Ramos (cell line): ENCODE results near the gene ZDHHC1.

Experiments
- in situ Hi-C: fragments of 300-500 bp; cut with MboI; formaldehyde crosslinking; loops from one replicate; pipeline ENCODE4 v1.14.3; 2022; ENCODE audit warnings: low sequenced_read_pairs; ENCODE audit not compliant: unreplicated experiment

Gene ZDHHC1

DNA sequence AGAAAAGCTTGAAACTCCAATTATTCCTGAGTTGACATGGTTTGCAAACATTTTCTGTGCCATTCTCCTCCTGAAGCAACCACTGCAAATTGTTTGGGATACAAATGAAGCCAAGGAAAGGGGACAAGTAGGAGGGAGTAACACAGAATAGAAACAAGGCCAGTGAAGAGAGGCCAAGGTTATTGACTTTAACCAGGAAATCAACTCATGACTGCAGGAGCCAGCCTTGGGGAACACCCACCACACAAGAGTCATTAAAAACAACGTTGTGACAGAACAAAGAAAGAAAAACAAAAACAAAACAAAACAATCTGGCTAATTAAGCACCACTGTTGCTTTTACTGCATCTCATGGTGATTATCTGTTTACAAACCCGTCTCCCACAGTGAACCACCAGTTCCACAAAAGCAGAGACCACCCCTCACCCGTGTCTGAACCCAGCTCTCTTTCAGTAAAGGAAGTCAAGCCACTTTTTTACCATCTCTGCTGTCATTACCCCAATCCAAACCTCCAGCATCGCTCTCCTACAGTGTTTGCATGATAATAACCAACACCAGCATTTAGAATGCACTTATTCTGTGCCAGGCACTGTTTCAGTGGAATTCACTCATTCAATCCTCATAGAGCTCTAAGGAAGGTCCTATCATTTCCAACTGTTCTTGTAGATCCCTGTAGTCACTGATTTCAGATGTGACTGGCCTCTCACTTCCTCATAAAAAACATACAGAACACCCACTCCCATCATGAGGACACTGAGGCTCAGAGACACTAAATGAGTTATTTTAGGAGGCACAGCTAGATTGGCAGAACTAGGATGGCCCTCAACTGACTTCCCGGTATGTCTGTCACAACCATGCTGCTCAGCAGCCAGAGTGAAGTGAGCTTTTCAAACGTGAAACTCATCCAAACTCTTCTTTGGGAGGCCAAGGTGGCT is 2.0 kb downstream of the ZDHHC1 start:
- in situ Hi-C loops = loop anchor here (25.0 kb wide), 1 partner anchor 452 kb away; the partner anchor contains the start of gene CES3

DNA sequence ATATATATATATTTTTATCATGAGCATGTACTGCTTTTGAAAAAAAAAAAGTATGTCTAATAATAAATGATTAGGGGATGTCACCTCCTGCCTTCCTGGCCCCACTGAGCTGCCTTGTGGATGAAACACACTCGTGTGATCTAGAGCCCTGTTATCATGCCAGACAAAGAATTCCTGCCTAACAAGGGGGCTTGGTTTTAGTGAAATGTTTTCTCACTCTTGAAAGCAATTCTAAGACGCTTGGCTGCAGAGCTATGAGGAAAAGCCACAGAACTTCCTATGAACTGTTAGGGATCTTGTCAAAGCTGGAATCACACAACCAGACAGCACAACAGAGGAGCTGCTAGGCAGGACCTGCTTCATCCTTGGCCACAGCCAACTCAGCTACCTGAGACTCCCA is 4.0 kb downstream of the ZDHHC1 start:
- in situ Hi-C loops = loop anchor here (25.0 kb wide), 1 partner anchor 450 kb away; the partner anchor contains the start of gene CES3

DNA sequence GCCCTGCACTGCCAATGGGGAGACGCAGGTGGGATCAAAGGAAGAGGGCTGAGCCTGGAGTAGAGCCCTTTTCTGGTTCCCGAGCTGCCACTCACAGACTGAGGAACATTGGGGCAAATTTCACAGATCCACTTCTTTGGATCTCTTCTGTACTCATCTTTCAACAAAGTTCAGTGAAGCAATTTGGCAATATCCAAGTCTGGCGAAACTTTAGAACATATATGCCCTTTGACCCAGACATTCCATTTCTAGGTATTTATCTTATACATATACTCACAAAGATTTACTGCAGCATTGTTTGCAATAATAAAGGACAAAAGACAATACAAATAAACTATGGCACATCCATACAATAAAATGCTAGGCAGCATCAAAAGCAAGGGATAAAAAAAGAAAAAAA is 4.9 kb downstream of the ZDHHC1 start:
- in situ Hi-C loops = loop anchor here (25.0 kb wide), 1 partner anchor 449 kb away; the partner anchor contains the start of gene CES3

DNA sequence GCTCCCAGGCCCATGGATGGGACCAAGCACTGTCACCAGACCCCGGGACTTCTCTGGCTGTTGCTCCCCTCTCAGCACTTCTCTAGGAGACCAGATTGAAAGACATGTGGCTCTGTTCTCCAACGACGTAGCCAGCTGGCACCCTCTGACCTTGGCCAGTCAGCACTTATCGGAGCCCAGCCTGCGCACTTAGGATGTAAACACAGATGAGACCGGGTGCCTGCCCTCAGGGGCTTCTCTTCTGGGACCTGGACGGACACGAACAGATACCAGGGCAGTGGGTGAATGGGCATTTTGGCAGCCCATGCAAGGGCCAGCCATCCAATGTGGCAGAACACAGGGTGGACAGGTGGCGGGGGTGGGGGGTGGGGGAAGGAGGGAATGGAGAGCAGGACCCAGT is 6.6 kb downstream of the ZDHHC1 start:
- in situ Hi-C loops = loop anchor here (25.0 kb wide), 1 partner anchor 447 kb away; the partner anchor contains the start of gene CES3

DNA sequence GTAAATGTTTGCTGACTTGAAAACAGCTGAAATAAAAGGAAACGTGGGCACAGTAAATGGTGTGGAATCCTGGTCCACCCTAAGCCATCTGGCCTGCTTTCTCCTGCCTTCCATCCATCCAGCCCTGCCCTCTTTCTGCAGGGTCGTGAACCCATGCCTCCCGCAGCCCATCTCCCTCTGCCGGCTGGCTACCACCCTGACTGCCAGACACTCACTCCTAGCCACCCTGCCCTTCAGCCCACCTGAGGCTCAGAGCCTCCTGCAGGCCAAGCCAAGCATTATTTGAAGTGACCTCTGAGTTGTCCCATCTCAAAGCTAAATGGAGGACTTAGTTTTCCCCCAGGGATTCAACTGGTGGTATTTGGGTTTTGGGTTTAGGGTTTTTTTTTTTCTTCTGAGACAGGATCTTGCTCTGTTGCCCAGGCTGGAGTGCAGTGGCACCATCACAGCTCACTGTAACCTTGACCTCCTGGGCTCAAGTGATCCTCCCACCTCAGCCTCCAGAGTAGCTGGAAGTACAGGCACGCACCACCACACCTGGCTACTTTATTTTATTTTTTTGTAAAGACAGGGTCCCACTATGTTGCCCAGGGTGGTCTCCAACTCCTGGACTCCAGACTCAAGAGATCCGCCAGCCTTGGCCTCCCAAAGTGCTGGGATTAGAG is 8.4 kb downstream of the ZDHHC1 start:
- in situ Hi-C loops = loop anchor here (25.0 kb wide), 1 partner anchor 446 kb away; the partner anchor contains the start of gene CES3

DNA sequence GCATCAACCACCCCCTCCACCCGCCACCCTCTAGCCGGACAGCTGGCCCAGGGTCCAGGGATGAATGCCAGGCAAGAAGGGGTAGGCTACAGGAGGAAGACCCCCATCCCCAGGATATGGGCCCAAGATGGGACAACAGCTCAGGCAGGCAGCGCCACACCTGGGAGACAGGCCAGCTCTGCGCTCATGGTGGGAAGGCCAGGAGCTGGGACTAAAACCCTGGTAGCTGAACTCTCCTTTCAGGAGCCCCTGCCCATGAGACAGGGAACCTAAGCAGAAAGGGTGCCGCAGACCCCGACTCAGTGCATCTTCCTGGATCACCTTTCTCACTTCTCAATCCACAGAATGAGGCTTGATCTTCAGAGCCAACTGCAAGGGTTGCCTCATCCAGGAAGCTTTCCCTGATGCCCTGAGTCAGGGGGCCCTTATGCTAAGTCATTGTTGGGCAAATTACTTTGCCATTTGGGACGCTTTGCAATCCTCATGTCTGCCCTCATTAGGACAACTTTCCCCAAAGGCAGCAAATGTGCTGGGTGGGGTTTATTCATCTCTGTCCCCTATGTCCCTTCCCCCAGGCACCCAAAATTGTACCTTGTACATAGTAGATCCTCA is 9.0 kb downstream of the ZDHHC1 start:
- in situ Hi-C loops = loop anchor here (25.0 kb wide), 1 partner anchor 445 kb away; the partner anchor contains the start of gene CES3

DNA sequence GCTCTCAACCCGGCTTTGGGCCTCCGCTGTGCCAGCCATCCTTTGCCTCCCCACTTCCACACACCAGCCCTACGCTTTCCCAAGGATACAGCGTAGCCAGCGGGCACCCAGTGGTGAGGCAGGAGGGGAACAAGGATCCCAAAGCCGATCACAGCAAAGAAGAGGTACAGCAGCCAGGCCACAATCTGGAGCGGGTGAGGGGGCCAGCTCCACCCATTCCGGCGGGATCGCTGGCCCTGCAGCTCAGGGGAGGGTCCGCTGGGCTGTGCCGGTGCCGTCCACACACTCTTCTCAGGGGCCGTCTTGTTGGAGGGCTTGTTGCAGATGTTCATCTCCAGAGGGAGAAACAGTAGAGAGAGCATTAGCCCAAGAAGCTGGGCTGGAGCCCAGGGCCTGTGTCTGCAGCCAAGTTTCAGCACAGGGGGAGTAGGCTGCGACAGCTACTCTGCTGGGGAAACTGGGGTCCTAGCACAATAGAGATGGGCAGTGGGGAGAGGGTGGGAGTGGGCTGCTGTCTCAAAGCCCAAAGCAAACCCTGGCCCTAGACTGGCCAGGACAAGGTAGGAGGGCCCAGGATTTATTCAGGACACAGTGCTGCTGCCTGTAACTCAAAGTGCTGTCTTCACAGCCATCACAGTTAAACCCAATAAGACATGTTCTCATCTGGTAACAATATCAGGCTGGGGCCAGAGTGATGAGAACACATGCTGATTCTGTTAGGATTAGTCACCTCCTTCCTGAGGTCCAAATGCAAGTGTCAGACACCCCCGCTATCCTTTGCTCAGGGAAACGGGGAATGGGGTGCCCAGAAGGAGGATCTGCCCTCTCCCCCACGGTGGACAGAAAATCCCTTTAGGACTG is 9.9 kb downstream of the ZDHHC1 start:
- in situ Hi-C loops = loop anchor here (25.0 kb wide), 1 partner anchor 444 kb away; the partner anchor contains the start of gene CES3

GRCh38 chr16:67405336-67405735 is 10.9 kb downstream of the ZDHHC1 start:
- in situ Hi-C loops = loop anchor here (25.0 kb wide), 1 partner anchor 443 kb away; the partner anchor contains the start of gene CES3

DNA sequence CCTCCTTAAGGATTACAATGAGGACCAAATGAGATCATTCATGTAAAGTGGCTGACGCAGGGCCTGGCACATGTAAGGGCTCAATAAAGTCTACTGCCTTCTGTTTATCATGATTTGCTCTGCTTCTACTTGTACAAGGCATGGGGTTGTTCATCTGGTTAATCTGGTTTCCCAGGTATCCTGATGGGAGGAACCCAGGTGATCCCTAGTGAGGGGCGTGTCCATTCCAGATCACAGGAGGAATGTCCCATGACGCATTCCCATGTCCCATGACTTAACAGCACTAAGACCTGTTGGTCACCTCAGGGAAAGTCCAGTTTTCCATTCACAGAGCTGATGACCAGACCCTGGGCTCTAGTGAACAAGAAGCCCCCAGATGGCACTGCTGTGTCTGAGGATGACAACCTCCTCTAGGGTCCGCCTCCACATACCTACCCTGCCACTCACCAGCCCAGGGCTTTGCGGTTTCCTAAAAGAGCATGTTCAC is 11.5 kb downstream of the ZDHHC1 start:
- in situ Hi-C loops = loop anchor here (25.0 kb wide), 1 partner anchor 442 kb away; the partner anchor contains the start of gene CES3

DNA sequence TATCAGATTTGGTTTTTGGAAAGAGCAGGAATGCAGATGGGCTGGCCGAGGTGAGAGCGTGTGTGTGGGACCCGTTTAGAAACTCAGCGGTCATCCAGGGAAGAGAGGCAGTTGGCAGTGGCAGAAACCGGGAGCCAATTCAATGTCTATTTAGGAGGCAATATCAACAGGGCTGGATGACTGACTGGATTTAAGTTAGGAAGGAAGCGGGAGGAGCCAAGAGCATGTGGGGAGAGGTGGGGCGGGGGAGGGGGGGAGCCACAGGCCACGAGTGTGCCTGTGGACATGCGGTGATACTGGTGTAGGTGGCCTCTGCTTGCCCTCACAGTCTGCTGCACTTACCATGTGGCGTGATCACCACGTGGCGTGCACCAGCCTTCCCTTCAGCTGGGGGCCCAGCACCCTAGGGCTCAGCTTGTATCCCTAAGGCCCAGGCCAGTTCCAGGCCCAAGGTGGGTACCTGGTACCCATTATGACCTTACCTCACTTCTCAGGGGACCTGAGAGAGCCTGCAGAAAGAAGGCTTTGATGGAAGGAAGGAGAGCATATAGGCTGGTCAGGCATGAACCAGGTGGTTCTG is 12.2 kb downstream of the ZDHHC1 start:
- in situ Hi-C loops = loop anchor here (25.0 kb wide), 1 partner anchor 442 kb away; the partner anchor contains the start of gene CES3

GRCh38 chr16:67400901-67401300 is 15.4 kb downstream of the ZDHHC1 start:
- in situ Hi-C loops = loop anchor here (25.0 kb wide), 1 partner anchor 439 kb away; the partner anchor contains the start of gene CES3

DNA sequence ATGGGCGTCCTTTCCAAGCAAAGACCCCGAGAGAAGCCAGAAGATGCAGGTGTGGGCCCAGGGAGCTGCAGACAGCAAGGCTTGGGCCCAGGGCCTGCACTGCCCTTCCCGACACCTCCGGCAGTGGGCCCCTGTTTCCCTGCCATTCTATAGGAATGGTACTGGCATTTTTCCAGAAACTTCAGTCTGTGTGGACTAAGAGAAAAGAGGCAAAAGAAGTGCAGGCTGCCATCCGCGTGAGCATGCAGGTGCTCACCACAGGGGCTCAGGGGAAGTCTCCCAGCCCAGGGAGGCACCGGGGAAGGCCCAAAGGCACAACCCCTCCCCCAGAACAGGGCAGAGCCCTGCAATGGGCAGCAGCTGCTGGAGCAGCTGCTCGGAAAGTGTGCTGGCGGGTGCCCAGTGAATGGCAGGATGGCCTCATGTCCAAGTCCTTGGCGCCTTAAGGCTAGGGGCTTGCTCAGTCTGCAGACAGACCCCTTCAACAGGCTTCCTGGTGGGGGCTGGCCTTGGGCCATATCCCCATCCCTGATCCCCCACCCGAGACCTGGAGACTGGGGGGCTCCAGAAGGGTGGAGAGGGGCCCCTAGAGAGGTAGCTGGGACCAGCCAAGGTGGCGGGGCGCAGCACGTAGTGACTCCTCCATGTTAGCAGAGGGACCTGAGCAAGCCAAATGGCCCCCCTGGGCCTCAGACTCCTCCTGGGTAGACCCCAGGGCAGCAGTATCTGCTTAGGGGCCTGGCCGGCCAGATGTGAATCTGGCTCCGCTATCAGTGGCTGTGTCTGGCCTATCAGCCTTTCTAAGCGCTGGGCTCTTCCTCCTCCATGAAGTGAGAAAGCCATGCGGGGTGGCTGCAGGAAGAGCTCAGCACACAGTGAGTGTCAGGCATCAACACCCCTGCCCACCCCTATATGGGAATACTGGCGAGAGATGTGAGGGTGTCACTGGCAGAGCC is 16.2 kb downstream of the ZDHHC1 start:
- in situ Hi-C loops = loop anchor here (25.0 kb wide), 1 partner anchor 438 kb away; the partner anchor contains the start of gene CES3

- in situ Hi-C loops = no loop called here
These were observed 17.0 kb downstream of the ZDHHC1 start for GRCh38 chr16:67399218-67399733.

DNA sequence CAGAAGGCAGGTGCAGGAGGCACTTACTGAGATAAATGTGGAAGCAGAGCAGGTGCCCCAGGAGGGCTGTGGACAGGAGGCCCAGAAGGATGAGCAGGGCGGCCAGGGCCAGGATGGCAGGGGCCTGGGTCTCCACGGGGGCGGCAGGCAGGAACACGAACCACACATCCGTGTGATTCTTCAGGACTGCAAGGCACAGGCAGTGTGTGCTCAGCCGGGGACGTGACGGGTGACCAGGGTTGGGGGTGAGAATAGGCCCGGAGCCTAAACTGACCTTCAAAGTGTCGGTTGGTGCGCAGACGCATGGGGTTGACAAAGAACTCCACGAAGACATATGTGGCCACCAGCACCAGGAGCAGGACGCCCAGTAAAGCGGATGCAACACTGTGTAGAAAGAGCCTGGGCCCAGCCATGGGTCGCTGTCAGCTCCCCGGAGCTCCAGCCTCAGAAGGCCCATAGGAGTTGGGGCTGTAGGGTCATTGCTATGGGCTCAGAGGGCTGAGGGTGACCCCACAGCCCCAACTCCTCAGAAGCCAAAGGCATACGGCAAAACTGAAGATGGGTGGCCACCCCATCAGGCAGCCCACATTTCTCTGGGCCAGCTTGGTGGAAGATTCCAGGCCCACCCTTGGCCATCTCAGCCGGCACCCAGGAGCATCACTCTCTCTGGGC is 17.6 kb downstream of the ZDHHC1 start:
- in situ Hi-C loops = no loop called here

DNA sequence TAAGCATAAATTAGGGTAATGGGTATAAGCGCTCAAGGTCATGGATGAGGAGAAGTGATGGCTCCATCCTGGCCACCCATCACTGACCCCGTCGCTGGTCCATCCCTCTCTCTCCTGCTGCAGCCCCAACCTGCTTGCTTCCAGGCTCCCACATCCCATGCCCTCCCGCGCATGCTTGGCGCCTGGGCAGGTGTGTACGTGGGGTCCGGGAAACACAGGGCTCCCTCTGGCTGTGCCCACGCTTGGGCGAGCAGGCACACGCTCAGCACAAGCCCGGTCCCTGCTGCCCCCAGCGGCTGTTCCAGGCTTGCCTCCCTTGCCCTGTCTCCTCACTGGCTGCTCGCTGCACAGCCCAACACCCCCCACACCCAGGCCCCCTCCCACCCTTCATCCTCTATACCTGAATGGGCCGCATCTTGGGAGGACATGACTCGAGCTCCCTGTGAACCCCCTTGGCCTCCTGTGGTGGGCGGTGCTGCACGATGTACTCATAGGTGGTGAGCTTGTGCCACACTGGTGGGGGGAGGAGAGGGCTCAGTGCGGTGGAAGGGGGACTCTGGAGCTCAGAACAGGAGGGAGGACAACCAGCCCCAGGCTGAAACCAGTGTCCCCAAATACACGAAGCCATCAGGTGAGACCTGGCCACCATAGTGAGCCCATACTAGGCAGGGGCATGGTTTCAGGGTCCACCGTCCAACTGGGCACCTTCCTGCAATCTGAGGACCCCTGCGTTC is 18.3 kb downstream of the ZDHHC1 start:
- in situ Hi-C loops = no loop called here
